Stomach smooth muscle (tissue), 2 donors: Measurements from ENCODE around the gene TMCC2.

ENCODE experiments used
- H3K27ac ChIP-seq: one replicate; pipeline ENCODE4 v1.7.0; 2013; ENCODE audit warnings: mild to moderate bottlenecking, low read length, inconsistent platforms
- H3K27me3 ChIP-seq, 2 donors: one replicate each; pipeline ENCODE4 v1.7.0; 2013; ENCODE audit warnings: low read length in 2 of 2; ENCODE audit not compliant: insufficient read depth in 2 of 2, control insufficient read depth in 1 of 2
- H3K36me3 ChIP-seq, 2 donors: one replicate each; pipeline ENCODE4 v1.7.0; 2013; ENCODE audit warnings: low read length in 2 of 2; ENCODE audit not compliant: control insufficient read depth in 2 of 2, insufficient read depth in 2 of 2
- H3K4me1 ChIP-seq: one replicate; pipeline ENCODE4 v1.7.0; 2013; ENCODE audit warnings: low read length; ENCODE audit not compliant: control insufficient read depth, insufficient read depth
- H3K4me3 ChIP-seq, 2 donors: one replicate each; pipeline ENCODE4 v1.7.0; 2013; ENCODE audit warnings: low read length in 2 of 2
- H3K9ac ChIP-seq, 2 donors: one replicate each; pipeline ENCODE4 v1.7.0; 2013; ENCODE audit warnings: low read length in 2 of 2, mild to moderate bottlenecking in 1 of 2
- H3K9me3 ChIP-seq, 2 donors: one replicate each; pipeline ENCODE4 v1.7.0; 2013; ENCODE audit warnings: low read length in 2 of 2; ENCODE audit not compliant: control insufficient read depth in 2 of 2
- donor health status: healthy.
- donor health status: Pancreatic carcinoma.

TMCC2 gene

DNA sequence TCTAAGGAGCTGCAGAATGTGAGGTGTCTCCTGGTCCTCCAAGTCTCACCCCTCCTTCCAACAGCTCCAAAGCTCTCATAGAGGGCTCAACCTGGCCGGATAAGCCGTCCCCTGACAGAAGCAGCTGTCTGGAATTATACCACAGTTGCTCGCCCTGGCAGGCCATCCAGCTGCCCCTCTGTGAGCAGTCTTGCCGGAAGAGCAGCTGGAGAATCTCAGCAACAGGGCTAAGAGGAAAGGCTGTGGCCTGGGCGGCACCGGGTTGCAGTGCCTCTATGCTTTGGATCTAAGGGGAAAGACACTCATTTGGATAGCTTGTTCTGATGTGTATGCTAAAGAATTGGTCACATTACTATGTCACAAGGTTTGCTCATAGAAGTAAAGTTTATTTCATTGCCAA is 12.4 kb downstream of the TMCC2 start:
- peaks cover 0 to 3% of the 10 kb centered on the region in 2 donors for H3K36me3 ChIP-seq
- H3K4me1 ChIP-seq, result peaks cover 4% of the 10 kb centered on the region
- no peak overlapping the region for H3K4me3 ChIP-seq
- no peaks in the 10 kb centered on the region for H3K27me3 ChIP-seq
- no peak overlapping the region for H3K27ac ChIP-seq
- no peak overlapping the region for H3K9ac ChIP-seq
- H3K9me3 ChIP-seq, result no peaks in the 10 kb centered on the region

DNA sequence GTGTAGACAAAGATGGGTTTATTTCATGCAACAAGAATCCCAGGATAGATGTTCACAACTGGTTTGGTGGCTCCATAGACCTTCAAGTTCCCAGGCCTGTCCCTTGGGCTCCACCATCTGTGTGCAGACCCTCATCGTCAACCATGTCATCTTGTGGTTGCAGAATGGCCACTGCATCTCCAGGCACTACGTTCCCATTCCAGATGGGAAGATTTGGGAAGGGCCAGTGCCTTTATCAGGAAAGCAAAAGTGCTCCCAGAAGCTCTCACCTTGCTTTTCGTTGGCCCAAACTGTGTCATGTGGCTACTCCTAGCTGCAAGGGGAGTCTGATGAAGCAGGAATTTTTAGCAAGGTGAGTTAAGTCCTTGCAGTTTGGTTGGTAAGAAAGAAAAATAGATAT is 12.8 kb downstream of the TMCC2 start:
- Histone ChIP-seq H3K9ac (no peak overlapping the region), H3K27me3 (no peaks in the 10 kb centered on the region), H3K4me1 (no peaks in the 10 kb centered on the region), H3K4me3 (no peak overlapping the region), H3K9me3 (no peaks in the 10 kb centered on the region), H3K36me3 (peaks cover 0 to 3% of the 10 kb centered on the region in 2 donors), H3K27ac (no peak overlapping the region)

DNA sequence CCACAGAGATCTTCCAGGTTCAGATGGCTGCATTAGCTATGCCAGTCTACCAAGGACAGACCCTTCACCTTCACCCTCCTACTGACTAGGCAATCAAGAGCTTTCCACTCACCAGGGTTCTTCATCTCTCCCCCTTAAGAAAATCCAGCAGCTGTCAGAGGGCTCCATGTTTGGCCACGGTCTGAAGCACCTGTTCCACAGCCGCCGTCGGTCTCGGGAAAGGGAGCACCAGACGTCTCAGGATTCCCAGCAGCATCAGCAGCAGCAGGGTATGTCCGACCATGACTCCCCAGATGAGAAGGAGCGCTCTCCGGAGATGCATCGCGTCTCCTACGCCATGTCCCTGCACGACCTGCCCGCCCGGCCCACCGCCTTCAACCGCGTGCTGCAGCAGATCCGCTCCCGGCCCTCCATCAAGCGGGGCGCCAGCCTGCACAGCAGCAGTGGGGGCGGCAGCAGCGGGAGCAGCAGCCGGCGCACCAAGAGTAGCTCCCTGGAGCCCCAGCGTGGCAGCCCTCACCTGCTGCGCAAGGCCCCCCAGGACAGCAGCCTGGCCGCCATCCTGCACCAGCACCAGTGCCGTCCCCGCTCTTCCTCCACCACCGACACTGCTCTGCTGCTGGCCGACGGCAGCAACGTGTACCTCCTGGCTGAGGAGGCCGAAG is 13.8 kb downstream of the TMCC2 start:
- Histone ChIP-seq H3K4me3 (no peak overlapping the region), H3K27me3 (no peaks in the 10 kb centered on the region), H3K9me3 (no peaks in the 10 kb centered on the region), H3K9ac (no peak overlapping the region), H3K27ac (no peak overlapping the region), H3K36me3 (peaks cover 0 to 3% of the 10 kb centered on the region in 2 donors), H3K4me1 (no peaks in the 10 kb centered on the region)

DNA sequence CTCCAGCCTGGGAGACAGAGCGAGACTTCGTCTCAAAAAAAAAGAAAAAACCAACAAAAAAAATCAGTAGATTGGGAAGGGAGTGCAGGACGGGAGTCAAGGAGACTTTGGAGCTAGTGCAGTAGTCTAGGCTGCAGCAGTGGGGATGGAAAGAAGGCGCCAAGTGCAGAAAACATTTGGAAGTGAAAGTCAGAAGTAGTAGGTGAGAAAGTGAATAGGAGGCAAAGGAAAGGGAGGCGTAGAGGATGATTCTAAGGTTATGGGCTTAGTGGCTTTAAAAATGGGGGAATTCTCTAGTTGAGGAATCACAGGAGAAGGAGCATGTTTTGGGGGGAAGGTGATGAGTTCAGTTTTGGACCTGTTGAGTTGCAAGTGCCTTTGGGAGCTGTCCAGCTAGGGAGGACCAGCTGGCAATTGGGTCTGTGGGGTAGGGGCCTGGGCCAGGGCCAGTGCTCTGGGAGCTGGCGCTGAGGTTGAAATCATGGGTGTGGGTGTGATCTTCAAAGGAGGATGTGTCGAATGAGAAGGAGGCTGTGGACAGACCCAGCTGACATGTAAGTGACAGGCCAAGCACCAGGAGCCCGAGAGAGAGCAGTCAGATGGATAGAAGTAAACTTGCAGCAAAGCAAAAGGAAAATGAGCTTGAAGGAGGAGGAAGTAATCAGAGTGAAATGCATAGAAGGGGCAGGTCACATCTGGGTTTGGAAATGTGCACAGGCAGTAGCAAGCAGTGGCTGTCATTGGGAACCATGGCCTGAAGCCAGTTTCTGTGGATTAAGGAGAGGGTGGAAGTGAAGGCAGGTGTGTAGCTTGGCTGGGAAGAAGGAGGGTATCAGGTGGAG is 15.8 kb downstream of the TMCC2 start:
- Histone ChIP-seq H3K9me3 (no peaks in the 10 kb centered on the region), H3K27me3 (no peaks in the 10 kb centered on the region), H3K27ac (no peak overlapping the region), H3K36me3 (peaks cover 0 to 3% of the 10 kb centered on the region in 2 donors), H3K4me3 (peak overlapping the region in 1 of 2 donors; percentile 1), H3K4me1 (peaks cover 19% of the 10 kb centered on the region), H3K9ac (no peak overlapping the region)

DNA sequence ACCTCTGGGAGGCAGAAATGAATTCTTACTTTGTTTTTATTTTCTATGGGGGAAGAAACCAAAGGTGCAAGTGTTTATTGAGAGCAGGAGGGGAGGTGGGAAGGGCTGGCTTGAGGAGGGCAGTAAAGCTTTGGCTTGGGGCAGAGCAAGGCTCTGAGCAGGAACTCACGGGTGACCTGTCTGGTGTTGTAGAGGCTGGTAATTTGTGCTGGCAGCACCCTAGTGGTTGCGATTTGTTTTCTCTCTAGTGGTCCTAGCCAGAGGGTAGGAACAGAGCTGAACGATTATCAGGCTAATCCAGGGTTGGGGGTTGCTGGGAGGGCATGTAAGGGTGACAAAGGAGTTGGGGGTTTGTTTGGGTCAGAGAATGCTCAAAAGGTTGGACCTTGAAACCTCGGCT is 16.6 kb downstream of the TMCC2 start:
- H3K9ac ChIP-seq, result no peak overlapping the region
- H3K9me3 ChIP-seq, result no peaks in the 10 kb centered on the region
- H3K4me1 ChIP-seq, result peaks cover 27% of the 10 kb centered on the region
- peaks cover 0 to 3% of the 10 kb centered on the region in 2 donors for H3K36me3 ChIP-seq
- no peak overlapping the region for H3K4me3 ChIP-seq
- H3K27ac ChIP-seq, result no peak overlapping the region
- no peaks in the 10 kb centered on the region for H3K27me3 ChIP-seq

DNA sequence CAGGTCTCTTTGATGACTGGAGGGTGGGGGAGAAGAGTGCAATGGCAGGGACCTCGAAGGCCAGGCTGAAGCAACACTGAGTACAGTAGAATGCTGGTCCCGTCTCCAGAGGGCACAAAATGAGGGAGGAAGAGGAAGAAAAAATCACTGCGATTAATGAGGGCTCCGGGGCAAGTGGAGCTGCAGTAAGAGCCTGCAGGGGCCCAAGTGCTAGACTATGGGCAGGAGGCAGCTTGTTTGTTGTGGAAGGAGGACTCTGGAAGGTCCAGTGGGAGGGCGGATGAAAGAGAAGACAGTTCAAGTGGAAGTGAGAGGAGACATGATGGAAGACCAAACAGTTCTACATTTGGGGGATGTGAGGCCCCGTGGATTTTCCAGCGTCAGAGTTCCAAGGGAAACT is 17.4 kb downstream of the TMCC2 start:
- Histone ChIP-seq H3K27ac (no peak overlapping the region), H3K4me1 (peaks cover 32% of the 10 kb centered on the region), H3K27me3 (no peaks in the 10 kb centered on the region), H3K9ac (no peak overlapping the region), H3K9me3 (no peaks in the 10 kb centered on the region), H3K4me3 (no peak overlapping the region), H3K36me3 (peaks cover 0 to 3% of the 10 kb centered on the region in 2 donors)

DNA sequence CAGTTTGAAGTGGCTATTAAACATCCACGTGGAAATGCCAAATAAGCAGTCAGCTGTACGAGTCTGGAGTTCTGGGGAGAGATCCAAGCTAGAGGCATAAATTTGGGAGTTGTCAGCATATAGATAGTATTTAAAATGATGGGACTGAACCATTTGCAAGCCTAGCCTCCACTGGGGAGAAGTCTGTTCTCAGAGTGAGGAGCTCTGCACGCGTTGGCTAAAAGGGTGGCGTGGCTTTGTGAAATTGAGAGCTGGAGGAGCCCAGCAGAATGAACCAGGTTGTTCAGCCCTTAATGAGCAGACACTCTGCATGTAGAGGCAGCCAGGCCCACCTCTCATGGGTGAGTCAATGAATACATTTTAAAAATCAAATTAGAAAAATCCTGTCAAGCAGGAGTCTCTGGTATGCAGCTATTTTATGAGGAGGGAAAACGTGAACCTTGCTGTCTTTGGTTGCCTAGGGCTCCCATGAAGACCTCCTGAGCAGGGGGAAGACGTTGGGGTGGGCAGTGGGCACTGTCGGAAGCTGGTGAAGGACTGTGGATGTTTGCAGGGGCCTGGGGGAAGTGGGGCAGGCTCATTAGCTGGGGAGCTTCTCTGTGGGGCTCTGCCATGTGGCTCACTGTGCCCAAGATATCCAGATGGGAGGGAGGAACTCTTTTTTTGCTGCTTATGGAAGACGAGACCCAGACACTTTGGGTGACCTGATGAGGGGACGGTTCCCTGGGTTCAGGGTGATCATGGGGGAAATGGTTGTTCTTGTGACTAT is 18.8 kb downstream of the TMCC2 start:
- no peaks in the 10 kb centered on the region for H3K27me3 ChIP-seq
- peaks cover 0 to 3% of the 10 kb centered on the region in 2 donors for H3K36me3 ChIP-seq
- no peak overlapping the region for H3K27ac ChIP-seq
- no peak overlapping the region for H3K4me3 ChIP-seq
- peaks cover 37% of the 10 kb centered on the region for H3K4me1 ChIP-seq
- H3K9ac ChIP-seq, result no peak overlapping the region
- H3K9me3 ChIP-seq, result no peaks in the 10 kb centered on the region

DNA sequence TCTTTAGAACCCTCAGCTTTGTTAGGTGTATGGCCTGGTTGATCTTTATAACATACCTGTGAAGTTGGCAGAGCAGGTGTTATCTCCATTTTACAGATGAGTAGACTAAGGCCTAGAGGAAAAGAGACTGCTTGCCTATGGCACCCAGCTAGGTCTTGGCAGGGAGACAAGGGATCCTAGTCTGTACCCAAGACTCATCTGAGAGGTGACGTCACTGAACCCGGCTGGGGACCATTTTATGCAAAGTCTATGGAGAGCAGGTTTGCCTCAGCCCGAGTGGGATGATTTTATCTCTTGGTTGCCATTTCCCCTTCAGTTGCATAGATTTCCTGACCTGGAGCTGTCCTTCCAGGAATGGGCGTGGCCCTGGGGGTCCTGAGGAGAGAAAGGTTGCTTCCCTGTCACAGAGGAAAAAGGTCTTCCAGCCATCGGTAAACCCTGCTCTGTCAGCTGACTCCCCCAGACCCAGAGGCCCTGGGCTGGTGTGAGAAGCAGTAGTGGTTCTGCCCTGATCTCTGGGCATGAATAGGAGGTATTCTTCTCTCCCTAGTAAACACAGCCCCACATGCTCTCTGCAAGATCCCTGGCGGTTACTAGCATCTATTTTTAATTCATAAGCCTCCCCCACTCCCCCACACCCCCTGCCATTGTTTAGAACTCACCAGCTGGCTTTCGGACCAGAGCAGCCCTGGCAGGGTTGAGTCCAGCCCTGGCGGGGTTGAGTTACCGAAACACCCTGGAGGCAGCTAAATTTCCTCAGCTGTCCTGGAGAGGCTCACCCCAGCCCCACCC is 19.6 kb downstream of the TMCC2 start:
- Histone ChIP-seq H3K9ac (no peak overlapping the region), H3K27ac (no peak overlapping the region), H3K4me1 (peaks cover 45% of the 10 kb centered on the region)

DNA sequence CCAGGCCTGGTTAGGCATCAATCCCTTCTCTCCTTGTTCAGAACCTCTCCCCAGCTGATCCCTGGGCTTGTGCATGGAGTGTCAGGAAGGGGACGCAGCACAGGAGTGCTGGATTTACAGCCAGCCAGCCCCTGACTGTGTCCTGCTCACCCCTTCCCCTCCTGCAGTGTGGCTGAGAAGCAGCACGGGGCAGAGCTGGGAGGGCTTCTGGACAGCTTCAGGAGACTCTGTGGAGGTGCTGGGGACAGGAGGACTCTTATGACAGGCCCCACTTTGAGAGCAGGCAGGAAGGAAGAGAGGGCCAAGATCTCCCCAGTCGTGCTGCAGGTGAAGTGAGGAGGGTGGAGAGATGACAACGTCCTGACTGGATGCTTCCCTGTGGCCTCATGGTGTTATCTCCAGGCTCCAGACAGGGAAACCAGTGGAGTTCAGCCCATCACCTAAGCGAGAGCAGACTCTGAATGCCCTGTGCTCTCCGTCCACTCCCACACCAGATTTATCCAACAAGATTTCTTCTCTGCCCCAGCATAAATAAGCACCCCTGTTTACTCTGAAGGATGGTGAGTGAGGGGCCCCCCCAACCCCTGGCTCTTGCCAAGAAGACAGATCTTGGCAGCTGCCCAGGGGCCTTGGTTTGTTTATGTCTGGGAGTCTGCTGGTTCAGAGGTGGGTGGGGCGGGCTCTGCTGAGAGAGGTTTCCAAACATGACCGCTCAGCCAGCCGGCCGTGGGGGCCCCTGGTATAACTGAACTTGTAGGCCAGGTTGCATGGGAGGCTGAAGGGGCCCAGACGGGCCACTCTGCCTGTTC is 21.3 kb downstream of the TMCC2 start:
- Histone ChIP-seq H3K4me3 (peak overlapping the region in 1 of 2 donors; percentile 47), H3K9ac (peak overlapping the region in 1 of 2 donors; percentile 21), H3K36me3 (no peaks in the 10 kb centered on the region), H3K4me1 (peaks cover 46% of the 10 kb centered on the region), H3K9me3 (no peaks in the 10 kb centered on the region), H3K27ac (peak overlapping the region; percentile 18), H3K27me3 (no peaks in the 10 kb centered on the region)

More for the DNA sequence above, 19.6 kb downstream of the TMCC2 start:
- Histone ChIP-seq H3K27me3 (no peaks in the 10 kb centered on the region), H3K9me3 (no peaks in the 10 kb centered on the region), H3K4me3 (peak overlapping the region in 1 of 2 donors; percentile 8), H3K36me3 (no peaks in the 10 kb centered on the region)
